Spleen (tissue), 7 donors: ENCODE results near the gene FLII.

Source experiments
- CTCF ChIP-seq, 11 experiments: fragments of 200-600 bp in 7 of 11; fragments of 450-650 bp in 4 of 11; sonication (generic) in 4 of 11; IDR thresholded peaks in 8 of 11; conservative IDR thresholded peaks in 3 of 11; 1 replicate in 7 of 11; 2 replicates in 4 of 11; pipeline versions ENCODE4 v1.4.0 to v1.8.0; 2016 to 2021; ENCODE audit warnings: antibody characterized with exemption in 11 of 11, inconsistent platforms in 4 of 11, mild to moderate bottlenecking in 1 of 11
- POLR2A ChIP-seq, 3 donors: fragments of 450-650 bp; IDR thresholded peaks; one replicate each; pipeline ENCODE4 v1.5.1; 2017; ENCODE audit warnings: antibody characterized with exemption in 3 of 3, mild to moderate bottlenecking in 1 of 3
- POLR2AphosphoS5 ChIP-seq, 3 donors: sonication (generic); formaldehyde crosslinking; IDR thresholded peaks; one replicate each; pipeline ENCODE4 v1.5.1; 2017; ENCODE audit warnings: antibody characterized with exemption in 3 of 3
- donor health status: DM: no; HTN: no; CAD: no; lungs with moderate emphysema.
- donor health status: DM: no; HTN: no; CAD: no.
- donor health status: DM: no; HTN: no; CAD: no.

DNA sequence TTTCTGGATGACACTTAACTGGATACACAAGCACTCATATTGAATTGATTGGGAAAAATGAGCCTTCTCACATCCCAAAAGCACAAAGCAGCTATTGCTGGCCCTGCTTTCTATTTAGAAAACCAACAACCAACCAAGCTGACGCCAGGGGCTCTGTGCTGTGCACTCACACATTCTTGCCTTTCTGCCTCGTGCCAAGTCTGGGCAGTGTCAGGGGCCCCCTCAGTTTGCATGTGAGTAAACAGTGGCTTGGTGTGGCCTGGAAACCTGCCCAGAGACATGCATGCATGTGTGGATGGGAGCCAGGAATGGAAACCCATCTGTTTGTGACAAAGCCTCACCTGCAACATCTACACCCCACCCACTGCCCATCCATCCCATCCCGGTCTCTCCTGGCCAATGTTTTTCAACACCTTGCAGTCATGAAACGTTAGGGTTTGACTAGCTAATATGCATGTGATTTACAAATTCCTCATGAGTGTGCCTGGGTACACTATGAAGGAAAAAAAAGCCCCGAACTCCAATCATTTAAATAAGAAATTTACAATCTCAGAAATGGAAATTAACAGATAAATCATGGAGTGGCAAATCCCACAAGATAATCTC, 22.3 kb upstream of the FLII start:
- TF ChIP-seq CTCF (IDR thresholded peaks at IDR 0.05 in 8 of 11, conservative IDR thresholded peaks at IDR 0.05 in 3 of 11) (no peak), POLR2A (IDR thresholded peaks at IDR 0.05) (no peak), POLR2AphosphoS5 (IDR thresholded peaks at IDR 0.05) (no peak)
